ENCODE data around the gene BMP6.

Gene BMP6

GRCh38 chr6:7725849-7726415 lies at the start of gene BMP6:
Gene BMP6 (plus strand): TSS chr6:7726099. CDS start chr6:7726956, 857 bp downstream.
- peak; percentile 64 for FAIRE-seq

- FAIRE-seq = no peak
These were observed 48.7 kb upstream of the BMP6 start for GRCh38 chr6:7677229-7677628.

- FAIRE-seq = no peak
These were observed 45.4 kb upstream of the BMP6 start for GRCh38 chr6:7680393-7681075.

- no peak for FAIRE-seq
These were observed 44.5 kb upstream of the BMP6 start for GRCh38 chr6:7681449-7681848.

- no peak for FAIRE-seq
These were observed 41.8 kb upstream of the BMP6 start for GRCh38 chr6:7684076-7684475.

GRCh38 chr6:7684843-7685242 lies 41.1 kb upstream of the BMP6 start:
- FAIRE-seq = no peak

GRCh38 chr6:7685276-7685675 lies 40.6 kb upstream of the BMP6 start:
- no peak for FAIRE-seq

GRCh38 chr6:7687145-7688111 lies 38.5 kb upstream of the BMP6 start:
- FAIRE-seq = peak; percentile 25

GRCh38 chr6:7691021-7691420 lies 34.9 kb upstream of the BMP6 start:
- FAIRE-seq = no peak

GRCh38 chr6:7691675-7692452 lies 34.0 kb upstream of the BMP6 start:
- FAIRE-seq = peak; percentile 96

- FAIRE-seq = no peak
These were observed 33.5 kb upstream of the BMP6 start for GRCh38 chr6:7692453-7692784.

- FAIRE-seq = no peak
These were observed 32.1 kb upstream of the BMP6 start for GRCh38 chr6:7693827-7694226.

GRCh38 chr6:7696061-7696460 lies 29.8 kb upstream of the BMP6 start:
- no peak for FAIRE-seq

GRCh38 chr6:7697432-7697819 lies 28.5 kb upstream of the BMP6 start:
- FAIRE-seq = no peak

GRCh38 chr6:7697820-7698623 lies 27.9 kb upstream of the BMP6 start:
- peak; percentile 91 for FAIRE-seq

- FAIRE-seq = no peak
These were observed 24.6 kb upstream of the BMP6 start for GRCh38 chr6:7701212-7701834.

- FAIRE-seq = no peak
These were observed 22.7 kb upstream of the BMP6 start for GRCh38 chr6:7703148-7703680.

GRCh38 chr6:7705483-7705882 lies 20.4 kb upstream of the BMP6 start:
- no peak for FAIRE-seq

- FAIRE-seq = no peak
These were observed 19.6 kb upstream of the BMP6 start for GRCh38 chr6:7706269-7706668.

GRCh38 chr6:7707787-7708186 lies 18.1 kb upstream of the BMP6 start:
- no peak for FAIRE-seq

- FAIRE-seq = no peak
These were observed 6.5 kb upstream of the BMP6 start for GRCh38 chr6:7719364-7719850.
